PC-3 (cell line): Measurements from ENCODE around the gene CIDEB. TPM values are rescaled to one million over a fixed set of nuclear protein-coding genes. Genes with fewer than 3 reads are reported as not detected.

ENCODE experiments used
- ATAC-seq: fragments of 200-7000 bp; cut with Tn5 transposase; 2 replicates; pipeline ENCODE4 v1.9.1; 2020; ENCODE audit warnings: mild to moderate bottlenecking, moderate library complexity
- BruUV-seq: library from RNA; stranded (reverse); fragments of 400-500 nt; replicated peaks from 2 replicates; lab custom pipeline; 2021; lab: Mats Ljungman, UMichigan
- CTCF ChIA-PET: fragments of 300-600 bp; sonication (Branson Sonifier 250); formaldehyde crosslinking; loops from one replicate; lab custom pipeline; 2022; ENCODE audit warnings: antibody characterized with exemption; lab: Charles Lee
- POLR2A ChIA-PET: fragments of 300-600 bp; sonication (Branson Sonifier 250); formaldehyde crosslinking; loops from one replicate; lab custom pipeline; 2022; ENCODE audit warnings: antibody characterized with exemption; ENCODE audit not compliant: unreplicated experiment; lab: Charles Lee
- DNase-seq: peaks from one replicate; pipeline ENCODE4 v3.0.0-alpha.2; 2015
- H2AFZ ChIP-seq: fragments of 300-600 bp; sonication (generic); 2 replicates; pipeline ENCODE4 v1.6.0; 2016; ENCODE audit warnings: antibody characterized with exemption, low read length
- H3F3A ChIP-seq: fragments of 300-600 bp; sonication (generic); one replicate; pipeline ENCODE4 v1.6.0; 2017; ENCODE audit warnings: antibody characterized with exemption, low read length, control low read depth, mild to moderate bottlenecking; ENCODE audit not compliant: unreplicated experiment
- H3K27ac ChIP-seq: fragments of 300-600 bp; sonication (generic); 2 replicates; pipeline ENCODE4 v1.5.1; 2016; ENCODE audit warnings: mild to moderate bottlenecking, low read length
- H3K27me3 ChIP-seq: fragments of 300-600 bp; sonication (generic); 2 replicates; pipeline ENCODE4 v1.6.1; 2016; ENCODE audit warnings: low read length, mixed read lengths
- H3K36me3 ChIP-seq: fragments of 300-600 bp; sonication (generic); 2 replicates; pipeline ENCODE4 v1.6.1; 2016; ENCODE audit warnings: low read depth, mixed run types, low read length, mixed read lengths
- H3K4me1 ChIP-seq: fragments of 300-600 bp; sonication (generic); 2 replicates; pipeline ENCODE4 v1.5.1; 2016; ENCODE audit warnings: low read length; ENCODE audit not compliant: insufficient read depth
- H3K4me2 ChIP-seq: fragments of 300-600 bp; sonication (generic); 2 replicates; pipeline ENCODE4 v1.6.0; 2016; ENCODE audit warnings: low read length
- H3K4me3 ChIP-seq: fragments of 300-600 bp; sonication (generic); 2 replicates; pipeline ENCODE4 v1.5.1; 2016; ENCODE audit warnings: mild to moderate bottlenecking, low read length, mixed read lengths
- H3K79me2 ChIP-seq: fragments of 300-600 bp; sonication (generic); 2 replicates; pipeline ENCODE4 v1.6.1; 2017; ENCODE audit warnings: low read length, mixed read lengths
- H3K9ac ChIP-seq: fragments of 300-600 bp; sonication (generic); 2 replicates; pipeline ENCODE4 v1.6.0; 2016; ENCODE audit warnings: mild to moderate bottlenecking, low read length
- H3K9me2 ChIP-seq: fragments of 300-600 bp; sonication (generic); replicated peaks from 2 replicates; pipeline ENCODE4 v1.6.1; 2016; ENCODE audit warnings: mixed run types, low read length, mixed read lengths
- H3K9me3 ChIP-seq: fragments of 300-600 bp; sonication (generic); 2 replicates; pipeline ENCODE4 v1.6.1; 2016; ENCODE audit warnings: low read length, mixed read lengths
- H4K20me1 ChIP-seq: fragments of 300-600 bp; sonication (generic); 2 replicates; pipeline ENCODE4 v1.6.1; 2016; ENCODE audit warnings: low read length, mixed read lengths
- CTCF ChIP-seq: fragments of 300-600 bp; sonication (generic); conservative IDR thresholded peaks from 2 replicates; pipeline ENCODE4 v1.5.1; 2017; ENCODE audit warnings: antibody characterized with exemption, low read depth, mild to moderate bottlenecking, low read length
- EZH2 ChIP-seq: fragments of 300-600 bp; sonication (generic); IDR thresholded peaks from one replicate; pipeline ENCODE4 v1.6.1; 2017; ENCODE audit warnings: antibody characterized with exemption, mild to moderate bottlenecking, low read length; ENCODE audit not compliant: unreplicated experiment
- EZH2phosphoT487 ChIP-seq: fragments of 300-600 bp; sonication (generic); IDR thresholded peaks from 2 replicates; pipeline ENCODE4 v1.6.1; 2018; ENCODE audit warnings: mild to moderate bottlenecking, antibody characterized with exemption, low read length, borderline replicate concordance
- intact Hi-C: fragments of 100-400 bp; cut with micrococcal nuclease; formaldehyde crosslinking; loops from 2 replicates; pipeline ENCODE4 v1.9.0; 2023
- total RNA-seq: library from RNA; depleted of rRNA; stranded (reverse); fragments of >200 nt; gene quantifications from 2 replicates; pipeline ENCODE4 v1.2.3, GENCODE V29; 2014

Gene CIDEB
- total RNA-seq, 1 experiment from 2014 or later = not detected

GRCh38 chr14:24269910-24270536 is 37.8 kb downstream of the CIDEB start:
- Histone ChIP-seq H4K20me1 (no peaks in the 10 kb centered on the region), H3K27ac (no peak overlapping the region), H3K9me2 (no peaks in the 10 kb centered on the region), H3K36me3 (no peaks in the 10 kb centered on the region), H3K4me3 (no peak overlapping the region), H3K27me3 (no peaks in the 10 kb centered on the region), H3K4me1 (peaks cover 21% of the 10 kb centered on the region), H3K9ac (no peak overlapping the region), H3K79me2 (no peaks in the 10 kb centered on the region), H2AFZ (no peak overlapping the region), H3K9me3 (no peaks in the 10 kb centered on the region), H3K4me2 (no peak overlapping the region), H3F3A (no peaks in the 10 kb centered on the region)
- CTCF ChIA-PET = interaction anchor here (0.6 kb wide), 1 partner anchor 64 kb away, joined by 3 read pairs; no protein-coding TSS in a partner anchor
- BruUV-seq = no TSS peak
- intact Hi-C loops = loop anchor here (2.0 kb wide), 2 partner anchors 27 kb away; partner anchors contain the start of gene TINF2
- TF ChIP-seq EZH2phosphoT487 (no peak), CTCF (no peak), EZH2 (no peak)
- no peak for ATAC-seq
- no peak for DNase-seq
- POLR2A ChIA-PET = no interaction called here

GRCh38 chr14:24269368-24269767 is 38.4 kb downstream of the CIDEB start:
- Histone ChIP-seq H3F3A (no peaks in the 10 kb centered on the region), H2AFZ (no peak overlapping the region), H3K27ac (no peak overlapping the region), H3K4me2 (no peak overlapping the region), H3K9me2 (no peaks in the 10 kb centered on the region), H3K36me3 (no peaks in the 10 kb centered on the region), H3K9ac (no peak overlapping the region), H3K4me3 (no peak overlapping the region), H3K9me3 (no peaks in the 10 kb centered on the region), H3K4me1 (peaks cover 19% of the 10 kb centered on the region), H3K27me3 (no peaks in the 10 kb centered on the region), H3K79me2 (no peaks in the 10 kb centered on the region), H4K20me1 (no peaks in the 10 kb centered on the region)
- CTCF ChIA-PET = no interaction called here
- DNase-seq (no peak), ATAC-seq (no peak)
- no TSS peak for BruUV-seq
- intact Hi-C loops = no loop called here
- POLR2A ChIA-PET = no interaction called here
- TF ChIP-seq CTCF (no peak), EZH2 (no peak), EZH2phosphoT487 (no peak)

GRCh38 chr14:24268225-24268624 is 39.6 kb downstream of the CIDEB start:
- TF ChIP-seq CTCF = no peak
- no peak for TF ChIP-seq EZH2
- no peak for TF ChIP-seq EZH2phosphoT487
- H3F3A ChIP-seq = no peaks in the 10 kb centered on the region
- H3K4me2 ChIP-seq = no peak overlapping the region
- H3K79me2 ChIP-seq = no peaks in the 10 kb centered on the region
- H3K9ac ChIP-seq = no peak overlapping the region
- H3K4me1 ChIP-seq = peaks cover 11% of the 10 kb centered on the region
- H3K4me3 ChIP-seq = no peak overlapping the region
- no peaks in the 10 kb centered on the region for H4K20me1 ChIP-seq
- POLR2A ChIA-PET = no interaction called here
- no peaks in the 10 kb centered on the region for H3K36me3 ChIP-seq
- ATAC-seq (no peak), DNase-seq (no peak)
- BruUV-seq = no TSS peak
- H3K27me3 ChIP-seq = no peaks in the 10 kb centered on the region
- no peak overlapping the region for H3K27ac ChIP-seq
- intact Hi-C loops = no loop called here
- H3K9me3 ChIP-seq = no peaks in the 10 kb centered on the region
- no peak overlapping the region for H2AFZ ChIP-seq
- CTCF ChIA-PET = no interaction called here
- H3K9me2 ChIP-seq = no peaks in the 10 kb centered on the region
